Activated CD4-positive, CD25-positive, alpha-beta regulatory T cell (primary cell): Measurements from ENCODE around the gene AMOT.

ENCODE experiments used
- DNase-seq, 4 experiments: peaks; one replicate each; lab custom pipeline; 2025; lab: John Stamatoyannopoulos, UW

AMOT gene

GRCh38 chrX:112841114-112841819 is 636 bp upstream of the AMOT start:
- DNase-seq, result peak; percentile 20 to 52 (median 32)

GRCh38 chrX:112839856-112840255 is 775 bp downstream of the AMOT start:
- DNase-seq, result no peak

GRCh38 chrX:112837531-112837930 is 3.1 kb downstream of the AMOT start:
- DNase-seq, result no peak

GRCh38 chrX:112835019-112835418 is 5.6 kb downstream of the AMOT start:
- no peak for DNase-seq

- no peak for DNase-seq
Observed at GRCh38 chrX:112834031-112834845, 6.4 kb downstream of the AMOT start.

- DNase-seq, result no peak
Observed at GRCh38 chrX:112832481-112833095, 8.0 kb downstream of the AMOT start.

GRCh38 chrX:112830540-112830939 is 10.1 kb downstream of the AMOT start:
- DNase-seq, result no peak

- DNase-seq, result no peak
Observed at GRCh38 chrX:112827292-112827903, 13.2 kb downstream of the AMOT start.

GRCh38 chrX:112826023-112826422 is 14.6 kb downstream of the AMOT start:
- no peak for DNase-seq

GRCh38 chrX:112822892-112823291 is 17.7 kb downstream of the AMOT start:
- DNase-seq, result no peak

- no peak for DNase-seq
Observed at GRCh38 chrX:112820364-112821268, 20.0 kb downstream of the AMOT start.

- DNase-seq, result no peak
Observed at GRCh38 chrX:112819813-112820212, 20.8 kb downstream of the AMOT start.

- DNase-seq, result no peak
Observed at GRCh38 chrX:112819008-112819640, 21.5 kb downstream of the AMOT start.

- no peak for DNase-seq
Observed at GRCh38 chrX:112818114-112819007, 22.3 kb downstream of the AMOT start.

GRCh38 chrX:112816908-112817307 is 23.7 kb downstream of the AMOT start:
- DNase-seq, result no peak

- DNase-seq, result no peak
Observed at GRCh38 chrX:112814496-112814895, 26.1 kb downstream of the AMOT start.

- no peak for DNase-seq
Observed at GRCh38 chrX:112812741-112813140, 27.9 kb downstream of the AMOT start.

- DNase-seq, result no peak
Observed at GRCh38 chrX:112808651-112809195, 31.9 kb downstream of the AMOT start.

GRCh38 chrX:112808007-112808406 is 32.6 kb downstream of the AMOT start:
- DNase-seq, result no peak

GRCh38 chrX:112803060-112803459 is 37.6 kb downstream of the AMOT start:
- DNase-seq, result no peak
